ENCODE results near the gene ARMC9. TPM values are rescaled to one million over a fixed set of nuclear protein-coding genes. Genes with fewer than 3 reads are reported as not detected.

The ARMC9 gene
- total and polyA plus RNA-seq, 2 of the 13 experiments (the other 11 are each of a cell fraction or from before 2014, with no cell fraction given), result 9.1 to 12.8 TPM

- in situ Hi-C loops (cut with HindIII; ENCODE audit: extremely low pct_ligation_motif_present, low pct_unique_long_range_greater_than_20kb) (no loop called here), intact Hi-C loops (cut with micrococcal nuclease; ENCODE audit: unreplicated experiment) (no loop called here)
- ATAC-seq (no peak), DNase-seq (ENCODE audit: low spot score) (no peak), FAIRE-seq (no peak)
- WGBS (ENCODE audit: low lambda C conversion rate), result 89% methylated on average over 6 of the region's 6 CpGs
- ChIA-PET CTCF (ENCODE audit: low intra/inter-chr PET ratio, low total read pairs) (no interaction called here), POLR2A (interaction anchor here (2.0 kb wide), 1 partner anchor 252 kb away, joined by 5 read pairs; the partner anchor contains the start of gene NCL)
- H2AFZ ChIP-seq (ENCODE audit: low read length), result no peak overlapping the region
- no peak for TF ChIP-seq TRIM22 (IDR thresholded peaks at IDR 0.05)
- no peak for TF ChIP-seq SP1 (IDR thresholded peaks at IDR 0.05)
- no peak for TF ChIP-seq SP1 (CRISPR knock-in tag; IDR thresholded peaks at IDR 0.05)
- no peak for TF ChIP-seq BRF2 (CRISPR knock-in tag; IDR thresholded peaks at IDR 0.05)
- no peak for TF ChIP-seq ZNF704 (CRISPR knock-in tag; IDR thresholded peaks at IDR 0.05; ENCODE audit: borderline replicate concordance)
- no peak for TF ChIP-seq NR2F6 (IDR thresholded peaks at IDR 0.05)
- no peak for TF ChIP-seq NR2F6 (CRISPR knock-in tag; IDR thresholded peaks at IDR 0.05)
- no peak for TF ChIP-seq ZNF256 (CRISPR knock-in tag; conservative IDR thresholded peaks at IDR 0.05)
- no peak for TF ChIP-seq HNRNPH1 (optimal IDR thresholded peaks at IDR 0.05; ENCODE audit: low read depth, low read length)
- TF ChIP-seq BRD4 (CRISPR knock-in tag; IDR thresholded peaks at IDR 0.05), result no peak
- TF ChIP-seq RFX5 (IDR thresholded peaks at IDR 0.05; ENCODE audit: low read depth, low read length), result no peak
- no peak for TF ChIP-seq FOXC1 (CRISPR knock-in tag; IDR thresholded peaks at IDR 0.05; ENCODE audit: borderline replicate concordance)
- no peak for TF ChIP-seq ADNP (CRISPR knock-in tag; IDR thresholded peaks at IDR 0.05)
- TF ChIP-seq THAP11 (CRISPR knock-in tag; IDR thresholded peaks at IDR 0.05), result no peak
- TF ChIP-seq ZNF326 (CRISPR knock-in tag; IDR thresholded peaks at IDR 0.05; ENCODE audit: borderline replicate concordance), result no peak
- H3K27ac ChIP-seq (ENCODE audit: extremely low read length, insufficient read depth, low read length), result no peak overlapping the region
- H3K9me3 ChIP-seq (ENCODE audit: low read length), result no peaks in the 10 kb centered on the region
- H3K9ac ChIP-seq (ENCODE audit: insufficient read depth, low read depth, low read length), result no peak overlapping the region
- no peaks in the 10 kb centered on the region for H3K79me2 ChIP-seq (ENCODE audit: insufficient read depth, low read length)
- no peak overlapping the region for H3K4me2 ChIP-seq (ENCODE audit: low read depth, low read length)
- no peaks in the 10 kb centered on the region for H3K27me3 ChIP-seq (ENCODE audit: control insufficient read depth in 1 of 2, insufficient read depth in 2 of 2, low read length in 2 of 2)
- BruUV-seq (replicated peaks), result no TSS peak
- no peaks in the 10 kb centered on the region for H4K20me1 ChIP-seq (ENCODE audit: insufficient read depth, low read length)
- no peak overlapping the region for H3K4me3 ChIP-seq (replicated peaks in 1 of 3; ENCODE audit: insufficient read depth in 1 of 3, low read depth in 2 of 3, low read length in 3 of 3)
- peaks cover 3 to 7% of the 10 kb centered on the region in 2 experiments; a peak in 4 of 5 replicates for H3K36me3 ChIP-seq (replicated peaks in 1 of 2; ENCODE audit: control insufficient read depth in 1 of 2, insufficient read depth in 2 of 2, low read length in 2 of 2)
- H3K4me1 ChIP-seq (ENCODE audit: insufficient read depth, low read length), result peaks cover 26% of the 10 kb centered on the region
These were observed 14.0 kb downstream of the ARMC9 start for GRCh38 chr2:231212329-231212845.

All from HepG2 (cell line).